PFSK-1 (cell line): ENCODE results near the gene RYR3.

Source experiments
- FOXP2 ChIP-seq: optimal IDR thresholded peaks from 2 replicates; pipeline ENCODE3; 2011; ENCODE audit warnings: borderline replicate concordance, control low read depth, inconsistent platforms; ENCODE audit not compliant: insufficient read depth; ENCODE audit errors: extremely low read length, extremely low read depth
- POLR2AphosphoS5 ChIP-seq: IDR thresholded peaks from 2 replicates; pipeline ENCODE4 v1.6.1; 2012; ENCODE audit warnings: low read depth, mild to moderate bottlenecking, control low read depth, low read length, moderate library complexity
- SIN3A ChIP-seq: IDR thresholded peaks from 2 replicates; pipeline ENCODE4 v1.6.1; 2012; ENCODE audit warnings: mild to moderate bottlenecking, low read length, moderate library complexity, borderline replicate concordance; ENCODE audit not compliant: insufficient read depth
- TAF1 ChIP-seq: IDR thresholded peaks from 2 replicates; pipeline ENCODE4 v1.6.1; 2012; ENCODE audit warnings: low read length, control low read depth, borderline replicate concordance; ENCODE audit not compliant: insufficient read depth
- TF ChIP-seq, protein P1 (sequence below), 2 experiments: IDR thresholded peaks; 2 replicates each; pipeline versions ENCODE4 v1.6.1 to v1.8.0; 2011 to 2012; ENCODE audit warnings: low read depth in 2 of 2, low read length in 2 of 2, control low read depth in 1 of 2, inconsistent platforms in 1 of 2, mild to moderate bottlenecking in 1 of 2, moderate library complexity in 1 of 2; ENCODE audit not compliant: insufficient read depth in 1 of 2

RYR3 gene

DNA sequence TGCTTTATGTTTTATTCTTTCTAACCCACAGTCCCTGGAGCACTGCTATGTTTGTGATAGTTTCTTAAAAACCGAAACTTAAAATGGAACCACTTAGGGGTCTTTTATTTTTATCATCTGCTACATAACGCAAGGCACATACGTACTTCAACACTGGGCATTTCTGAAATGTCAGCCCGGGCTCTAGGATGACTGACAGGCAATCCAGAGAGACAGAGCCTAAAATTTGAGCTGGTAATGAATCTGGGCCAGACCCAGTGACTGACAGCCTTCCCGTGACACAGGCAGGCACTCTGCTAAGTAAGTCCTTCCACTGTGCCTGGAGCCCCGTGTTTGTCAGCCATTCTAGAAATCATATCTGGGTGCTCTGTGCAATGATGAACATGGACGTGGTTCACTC lies 84.6 kb downstream of the RYR3 start:
- TF ChIP-seq TAF1 (no peak), POLR2AphosphoS5 (no peak), SIN3A (no peak)
- TF ChIP-seq, protein P1, sequence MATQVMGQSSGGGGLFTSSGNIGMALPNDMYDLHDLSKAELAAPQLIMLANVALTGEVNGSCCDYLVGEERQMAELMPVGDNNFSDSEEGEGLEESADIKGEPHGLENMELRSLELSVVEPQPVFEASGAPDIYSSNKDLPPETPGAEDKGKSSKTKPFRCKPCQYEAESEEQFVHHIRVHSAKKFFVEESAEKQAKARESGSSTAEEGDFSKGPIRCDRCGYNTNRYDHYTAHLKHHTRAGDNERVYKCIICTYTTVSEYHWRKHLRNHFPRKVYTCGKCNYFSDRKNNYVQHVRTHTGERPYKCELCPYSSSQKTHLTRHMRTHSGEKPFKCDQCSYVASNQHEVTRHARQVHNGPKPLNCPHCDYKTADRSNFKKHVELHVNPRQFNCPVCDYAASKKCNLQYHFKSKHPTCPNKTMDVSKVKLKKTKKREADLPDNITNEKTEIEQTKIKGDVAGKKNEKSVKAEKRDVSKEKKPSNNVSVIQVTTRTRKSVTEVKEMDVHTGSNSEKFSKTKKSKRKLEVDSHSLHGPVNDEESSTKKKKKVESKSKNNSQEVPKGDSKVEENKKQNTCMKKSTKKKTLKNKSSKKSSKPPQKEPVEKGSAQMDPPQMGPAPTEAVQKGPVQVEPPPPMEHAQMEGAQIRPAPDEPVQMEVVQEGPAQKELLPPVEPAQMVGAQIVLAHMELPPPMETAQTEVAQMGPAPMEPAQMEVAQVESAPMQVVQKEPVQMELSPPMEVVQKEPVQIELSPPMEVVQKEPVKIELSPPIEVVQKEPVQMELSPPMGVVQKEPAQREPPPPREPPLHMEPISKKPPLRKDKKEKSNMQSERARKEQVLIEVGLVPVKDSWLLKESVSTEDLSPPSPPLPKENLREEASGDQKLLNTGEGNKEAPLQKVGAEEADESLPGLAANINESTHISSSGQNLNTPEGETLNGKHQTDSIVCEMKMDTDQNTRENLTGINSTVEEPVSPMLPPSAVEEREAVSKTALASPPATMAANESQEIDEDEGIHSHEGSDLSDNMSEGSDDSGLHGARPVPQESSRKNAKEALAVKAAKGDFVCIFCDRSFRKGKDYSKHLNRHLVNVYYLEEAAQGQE (IDR thresholded peaks at IDR 0.05; ENCODE audit: insufficient read depth in 1 of 2, low read depth in 2 of 2, low read length in 2 of 2) = no peak

DNA sequence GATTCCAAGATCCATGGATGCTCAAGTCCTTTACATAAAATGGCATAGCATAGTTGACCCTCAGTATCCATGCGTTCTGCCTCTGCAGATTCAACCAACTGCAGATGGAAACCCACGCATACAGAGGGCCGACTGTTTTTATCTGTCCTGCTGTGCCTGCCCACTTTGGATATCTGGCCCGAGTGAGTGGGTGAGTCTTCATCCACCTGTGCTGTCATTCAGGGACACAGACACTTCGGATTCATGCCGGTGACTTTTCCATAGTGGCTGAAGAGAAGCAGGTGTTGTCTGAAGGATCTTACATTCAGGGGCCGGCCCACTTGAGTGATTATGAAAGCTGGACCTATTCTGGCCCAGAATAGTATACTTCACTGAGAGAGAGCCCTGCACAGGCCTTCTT lies 85.1 kb downstream of the RYR3 start:
- TF ChIP-seq TAF1 = no peak
- no peak for TF ChIP-seq FOXP2
- TF ChIP-seq SIN3A = no peak
- TF ChIP-seq POLR2AphosphoS5 = no peak
- TF ChIP-seq, protein P1 (IDR thresholded peaks at IDR 0.05; ENCODE audit: insufficient read depth in 1 of 2, low read depth in 2 of 2, low read length in 2 of 2) = no peak

DNA sequence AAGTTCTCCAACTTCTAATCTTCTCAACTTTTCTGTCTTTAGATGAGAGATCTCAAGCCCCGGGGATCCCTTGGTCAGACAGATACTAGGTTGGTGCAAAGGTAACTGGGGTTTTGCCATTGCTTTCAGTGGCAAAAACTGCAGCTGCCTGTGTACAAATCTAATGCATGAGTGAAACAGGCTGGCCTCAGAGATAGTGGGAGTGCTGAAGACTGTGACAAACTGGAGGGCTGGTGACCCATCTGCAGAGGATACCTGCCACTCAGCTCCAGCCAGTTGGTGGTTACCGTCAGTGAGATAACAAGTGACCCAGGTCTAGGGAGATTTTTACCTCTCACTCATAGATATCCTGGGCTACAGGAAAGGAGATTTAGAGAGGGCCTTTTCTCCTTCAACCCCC lies 85.7 kb downstream of the RYR3 start:
- TF ChIP-seq, protein P1 (IDR thresholded peaks at IDR 0.05; ENCODE audit: insufficient read depth in 1 of 2, low read depth in 2 of 2, low read length in 2 of 2) = no peak
- TF ChIP-seq TAF1 (no peak), POLR2AphosphoS5 (no peak), SIN3A (no peak), FOXP2 (no peak)

DNA sequence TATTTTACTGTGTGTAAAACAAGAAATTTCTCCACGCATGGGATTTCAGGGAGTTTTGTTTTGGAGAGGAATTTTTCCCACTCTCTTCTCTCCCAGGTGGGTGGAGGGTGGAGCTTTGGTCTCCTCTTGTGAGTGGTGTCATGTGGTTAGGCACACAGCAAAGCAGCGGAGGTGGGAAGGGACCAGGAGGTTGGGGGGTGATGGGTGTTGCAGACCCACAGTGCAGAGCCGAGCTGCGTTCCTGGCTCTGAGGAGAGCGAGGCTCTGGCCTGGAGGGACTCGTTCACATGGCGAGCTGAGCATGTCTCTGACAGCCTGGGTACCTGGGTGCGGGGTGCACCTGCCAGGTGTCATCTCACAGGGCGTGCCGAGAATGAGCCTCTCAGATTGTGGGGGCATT lies 87.8 kb downstream of the RYR3 start:
- TF ChIP-seq, protein P1 (IDR thresholded peaks at IDR 0.05; ENCODE audit: insufficient read depth in 1 of 2, low read depth in 2 of 2, low read length in 2 of 2) = no peak
- TF ChIP-seq SIN3A = no peak
- no peak for TF ChIP-seq TAF1
- TF ChIP-seq FOXP2 = no peak
- no peak for TF ChIP-seq POLR2AphosphoS5

DNA sequence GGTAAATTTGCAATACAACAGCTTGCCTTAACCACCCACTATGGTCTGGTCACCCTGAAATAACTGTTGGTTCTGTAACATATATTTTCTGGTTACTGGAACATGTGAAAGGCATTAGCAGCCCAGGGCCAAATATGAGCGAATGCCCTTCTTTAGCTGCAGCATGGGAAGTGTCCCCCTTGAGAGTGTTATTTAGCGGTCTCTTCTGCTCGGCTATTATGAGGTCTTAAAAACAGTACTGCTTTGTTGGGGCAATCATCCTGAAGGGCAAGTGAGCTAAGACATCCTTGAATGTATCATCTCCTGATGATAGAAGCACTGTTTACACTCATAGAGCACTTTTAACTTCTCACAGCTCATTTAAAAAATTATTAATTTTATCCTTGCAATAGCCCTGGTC lies 90.2 kb downstream of the RYR3 start:
- TF ChIP-seq POLR2AphosphoS5 (no peak), SIN3A (no peak), FOXP2 (no peak), TAF1 (no peak)
- TF ChIP-seq, protein P1 (IDR thresholded peaks at IDR 0.05; ENCODE audit: insufficient read depth in 1 of 2, low read depth in 2 of 2, low read length in 2 of 2) = no peak
